Endothelial cell of umbilical vein (primary cell): Measurements from ENCODE around the gene C9. TPM values are rescaled to one million over a fixed set of nuclear protein-coding genes. Genes with fewer than 3 reads are reported as not detected.

ENCODE experiments used
- BruUV-seq: library from RNA; stranded (reverse); fragments of 400-500 nt; replicated peaks from 2 replicates; lab custom pipeline; 2021; lab: Mats Ljungman, UMichigan
- CTCF ChIA-PET: fragments of 300-600, 350-600 bp; sonication (Branson Sonifier 250); formaldehyde crosslinking; loops from one replicate; lab custom pipeline; 2021; ENCODE audit warnings: antibody characterized with exemption, inconsistent platforms; lab: Charles Lee
- POLR2A ChIA-PET: fragments of 300-600, 350-600 bp; sonication (Branson Sonifier 250); formaldehyde crosslinking; loops from one replicate; lab custom pipeline; 2021; ENCODE audit warnings: antibody characterized with exemption, inconsistent platforms; lab: Charles Lee
- DNase-seq: peaks from one replicate; pipeline ENCODE4 v3.0.0-alpha.2; 2011; ENCODE audit warnings: low read depth, low spot score
- FAIRE-seq: peaks from 2 replicates; lab custom pipeline; 2011; peaks lifted over from hg19 to GRCh38; lab: Jason Lieb, UNC
- H2AFZ ChIP-seq: 2 replicates; pipeline ENCODE4 v1.6.0; 2012; ENCODE audit warnings: low read depth, low read length, control low read depth, inconsistent platforms
- H3K27ac ChIP-seq: 2 replicates; pipeline ENCODE4 v1.5.1; 2011; ENCODE audit warnings: low read depth, mild to moderate bottlenecking, control low read depth, low read length, moderate library complexity; ENCODE audit not compliant: insufficient read depth
- H3K27me3 ChIP-seq, 2 experiments: 2 replicates each; pipeline versions ENCODE4 v1.6.0 to v1.6.1; 2011; ENCODE audit warnings: low read length in 2 of 2, mixed read lengths in 1 of 2; ENCODE audit not compliant: control insufficient read depth in 2 of 2, insufficient read depth in 2 of 2
- H3K36me3 ChIP-seq, 2 experiments: 2 replicates in 1 of 2; 3 replicates in 1 of 2; pipeline ENCODE4 v1.5.1; 2011; ENCODE audit warnings: low read length in 2 of 2, mild to moderate bottlenecking in 1 of 2, moderate library complexity in 1 of 2; ENCODE audit not compliant: control insufficient read depth in 2 of 2, insufficient read depth in 2 of 2; ENCODE audit errors: extremely low read depth in 1 of 2
- H3K4me1 ChIP-seq: 3 replicates; pipeline ENCODE4 v1.5.1; 2011; ENCODE audit warnings: mild to moderate bottlenecking, low read length; ENCODE audit not compliant: control insufficient read depth, insufficient read depth; ENCODE audit errors: extremely low read depth
- H3K4me2 ChIP-seq: 2 replicates; pipeline ENCODE4 v1.6.1; 2011; ENCODE audit warnings: low read length, control low read depth, mixed read lengths; ENCODE audit not compliant: insufficient read depth
- H3K4me3 ChIP-seq, 3 experiments: fragments of 200-600 bp in 1 of 3; sonication (generic), shearing (Covaris generic) in 1 of 3; replicated peaks in 1 of 3; 2 replicates each; pipeline ENCODE4 v1.5.1; 2011 to 2016; ENCODE audit warnings: control low read depth in 3 of 3, low read length in 3 of 3, mild to moderate bottlenecking in 2 of 3, inconsistent platforms in 1 of 3, low read depth in 1 of 3, moderate library complexity in 1 of 3; ENCODE audit not compliant: insufficient read depth in 1 of 3
- H3K79me2 ChIP-seq: 2 replicates; pipeline ENCODE4 v1.6.0; 2012; ENCODE audit warnings: low read length, inconsistent platforms; ENCODE audit not compliant: control insufficient read depth, insufficient read depth
- H3K9ac ChIP-seq: replicated peaks from 2 replicates; pipeline ENCODE3; 2011; ENCODE audit warnings: low read length, control low read depth; ENCODE audit not compliant: insufficient read depth; ENCODE audit errors: extremely low read depth
- H3K9me1 ChIP-seq: replicated peaks from 3 replicates; pipeline ENCODE4 v1.6.0; 2011; ENCODE audit warnings: mild to moderate bottlenecking, low read length; ENCODE audit not compliant: control insufficient read depth, insufficient read depth; ENCODE audit errors: extremely low read depth
- H3K9me3 ChIP-seq: replicated peaks from 2 replicates; pipeline ENCODE4 v1.5.1; 2012; ENCODE audit warnings: low read length, inconsistent platforms; ENCODE audit not compliant: control insufficient read depth, insufficient read depth
- H4K20me1 ChIP-seq: replicated peaks from 2 replicates; pipeline ENCODE3; 2011; ENCODE audit warnings: mild to moderate bottlenecking, low read length; ENCODE audit not compliant: control insufficient read depth, insufficient read depth; ENCODE audit errors: extremely low read depth
- EZH2 ChIP-seq: IDR thresholded peaks from 2 replicates; pipeline ENCODE4 v1.6.1; 2012; ENCODE audit warnings: borderline replicate concordance, low read depth, mild to moderate bottlenecking, moderate library complexity, low read length, inconsistent platforms; ENCODE audit not compliant: severe bottlenecking
- FOS ChIP-seq: IDR thresholded peaks from 2 replicates; pipeline ENCODE4 v1.6.1; 2011; ENCODE audit warnings: mild to moderate bottlenecking, low read length, moderate library complexity, borderline replicate concordance; ENCODE audit not compliant: insufficient read depth
- GATA2 ChIP-seq: IDR thresholded peaks from 2 replicates; pipeline ENCODE4 v1.7.0; 2011; ENCODE audit warnings: low read depth, mild to moderate bottlenecking, moderate library complexity, mixed read lengths, low read length; ENCODE audit not compliant: insufficient read length, insufficient read depth
- JUN ChIP-seq: IDR thresholded peaks from 2 replicates; pipeline ENCODE4 v1.6.1; 2011; ENCODE audit warnings: borderline replicate concordance, low read depth; ENCODE audit not compliant: insufficient read length, insufficient read depth
- MYC ChIP-seq: IDR thresholded peaks from one replicate; pipeline ENCODE4 v1.6.1; 2011; ENCODE audit warnings: mild to moderate bottlenecking, low read depth, low read length
- POLR2A ChIP-seq: IDR thresholded peaks from 2 replicates; pipeline ENCODE4 v1.6.1; 2012; ENCODE audit warnings: low read depth, mild to moderate bottlenecking, control low read depth, low read length
- POLR2AphosphoS5 ChIP-seq: IDR thresholded peaks from 2 replicates; pipeline ENCODE4 v1.6.1; 2012; ENCODE audit warnings: low read depth, mild to moderate bottlenecking, control low read depth, low read length, moderate library complexity; ENCODE audit not compliant: insufficient read depth
- dilution Hi-C: fragments of 300-500 bp; cut with MboI; formaldehyde crosslinking; loops from one replicate; pipeline ENCODE4 v1.15.0; 2019; ENCODE audit warnings: low sequenced_read_pairs; ENCODE audit not compliant: extremely low pct_ligation_motif_present
- intact Hi-C: fragments of 100-400 bp; cut with micrococcal nuclease; formaldehyde crosslinking; loops from one replicate; pipeline ENCODE4 v1.10.0; 2022
- polyA plus RNA-seq, 4 experiments: library from polyadenylated mRNA; depleted of rRNA in 3 of 4; stranded (reverse) in 3 of 4; unstranded in 1 of 4; fragments of >200 nt; gene quantifications; 2 replicates each; pipeline versions ENCODE4 v1.2.1 to v1.2.3, GENCODE V29; 2011 to 2012; ENCODE audit warnings: missing spikeins in 1 of 4
- total RNA-seq: library from RNA; stranded (reverse); gene quantifications from 2 replicates; pipeline ENCODE4 v1.2.3, GENCODE V29; 2021
- TF ChIP-seq, protein P1 (sequence below): IDR thresholded peaks from 2 replicates; pipeline ENCODE4 v1.6.1; 2011; ENCODE audit not compliant: insufficient read depth, insufficient read length
- TF ChIP-seq, protein P2 (sequence below), 2 donors: IDR thresholded peaks; 1 replicate in 1 of 2; 2 replicates in 1 of 2; pipeline ENCODE4 v1.5.1; 2011; ENCODE audit warnings: low read length in 2 of 2, mild to moderate bottlenecking in 2 of 2, moderate library complexity in 2 of 2, control low read depth in 1 of 2, inconsistent platforms in 1 of 2, low read depth in 1 of 2; ENCODE audit not compliant: insufficient read depth in 1 of 2; ENCODE audit errors: extremely low read depth in 1 of 2

Gene C9
- total and polyA plus RNA-seq, 2 donors (not counting 3 experiments of a cell fraction or from before 2014, with no cell fraction given): 0.33 TPM; not detected in 1

DNA sequence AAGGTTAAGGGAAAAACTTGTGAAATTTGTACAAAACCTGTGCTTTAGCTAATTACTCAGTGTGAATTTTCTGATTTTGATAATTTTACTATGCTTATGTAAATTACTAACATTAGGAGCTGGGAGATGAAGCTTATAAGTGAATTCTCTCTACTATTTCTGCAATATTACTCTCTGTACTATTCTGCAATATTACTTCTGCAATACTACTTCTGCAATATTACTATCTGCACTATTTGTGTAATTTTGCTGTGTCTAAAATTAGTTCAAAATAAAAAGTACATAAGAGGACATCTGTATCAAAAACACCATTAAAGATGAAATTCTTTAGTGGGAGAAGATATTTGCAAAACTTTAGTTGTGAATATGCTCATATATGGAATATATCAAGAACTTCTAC lies 62.9 kb downstream of the C9 start:
- Histone ChIP-seq H3K27me3 (no peaks in the 10 kb centered on the region), H4K20me1 (no peaks in the 10 kb centered on the region), H3K4me3 (no peak overlapping the region), H3K36me3 (no peaks in the 10 kb centered on the region), H2AFZ (no peak overlapping the region), H3K4me1 (no peaks in the 10 kb centered on the region), H3K9ac (no peak overlapping the region), H3K27ac (no peak overlapping the region), H3K4me2 (no peak overlapping the region), H3K79me2 (no peaks in the 10 kb centered on the region), H3K9me3 (no peaks in the 10 kb centered on the region), H3K9me1 (no peaks in the 10 kb centered on the region)
- BruUV-seq: no TSS peak
- FAIRE-seq (no peak), DNase-seq (no peak)
- POLR2A ChIA-PET: no interaction called here
- TF ChIP-seq POLR2A (no peak), EZH2 (no peak), MYC (no peak), JUN (no peak), POLR2AphosphoS5 (no peak), GATA2 (no peak), FOS (no peak)
- TF ChIP-seq, protein P1, sequence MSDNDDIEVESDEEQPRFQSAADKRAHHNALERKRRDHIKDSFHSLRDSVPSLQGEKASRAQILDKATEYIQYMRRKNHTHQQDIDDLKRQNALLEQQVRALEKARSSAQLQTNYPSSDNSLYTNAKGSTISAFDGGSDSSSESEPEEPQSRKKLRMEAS: no peak
- TF ChIP-seq, protein P2, sequence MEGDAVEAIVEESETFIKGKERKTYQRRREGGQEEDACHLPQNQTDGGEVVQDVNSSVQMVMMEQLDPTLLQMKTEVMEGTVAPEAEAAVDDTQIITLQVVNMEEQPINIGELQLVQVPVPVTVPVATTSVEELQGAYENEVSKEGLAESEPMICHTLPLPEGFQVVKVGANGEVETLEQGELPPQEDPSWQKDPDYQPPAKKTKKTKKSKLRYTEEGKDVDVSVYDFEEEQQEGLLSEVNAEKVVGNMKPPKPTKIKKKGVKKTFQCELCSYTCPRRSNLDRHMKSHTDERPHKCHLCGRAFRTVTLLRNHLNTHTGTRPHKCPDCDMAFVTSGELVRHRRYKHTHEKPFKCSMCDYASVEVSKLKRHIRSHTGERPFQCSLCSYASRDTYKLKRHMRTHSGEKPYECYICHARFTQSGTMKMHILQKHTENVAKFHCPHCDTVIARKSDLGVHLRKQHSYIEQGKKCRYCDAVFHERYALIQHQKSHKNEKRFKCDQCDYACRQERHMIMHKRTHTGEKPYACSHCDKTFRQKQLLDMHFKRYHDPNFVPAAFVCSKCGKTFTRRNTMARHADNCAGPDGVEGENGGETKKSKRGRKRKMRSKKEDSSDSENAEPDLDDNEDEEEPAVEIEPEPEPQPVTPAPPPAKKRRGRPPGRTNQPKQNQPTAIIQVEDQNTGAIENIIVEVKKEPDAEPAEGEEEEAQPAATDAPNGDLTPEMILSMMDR (IDR thresholded peaks at IDR 0.05; ENCODE audit: extremely low read depth in 1 of 2, insufficient read depth in 1 of 2, low read depth in 1 of 2, low read length in 2 of 2): no peak
- CTCF ChIA-PET: interaction anchor here (0.7 kb wide), 1 partner anchor 20 kb away, joined by 3 read pairs; no protein-coding TSS in a partner anchor
- dilution Hi-C loops (no loop called here), intact Hi-C loops (no loop called here)
